HG03457 (cell line): ENCODE data around the gene PSMD12.
A peak's percentile ranks its signal among the peaks of the same experiment; 100 is the strongest.
"Not testable (repeated sequence)": the region's sequence is repeated elsewhere in the genome, so short reads cannot be mapped to it uniquely, and the experiment has no call there.

Experiments
- ATAC-seq: cut with Tn5 transposase; IDR thresholded peaks from one replicate; pipeline ENCODE4 v1.9.1; 2021; ENCODE audit warnings: moderate number of reproducible peaks; ENCODE audit not compliant: unreplicated experiment

The PSMD12 gene

GRCh38 chr17:67315865-67316264 lies 50.5 kb downstream of the PSMD12 start:
- ATAC-seq = no peak

GRCh38 chr17:67312265-67312664 lies 54.1 kb downstream of the PSMD12 start:
- no peak for ATAC-seq

GRCh38 chr17:67311575-67311974 lies 54.8 kb downstream of the PSMD12 start:
- no peak for ATAC-seq

- ATAC-seq = no peak
These were observed 56.0 kb downstream of the PSMD12 start for GRCh38 chr17:67310406-67310805.

GRCh38 chr17:67305446-67306235 lies 60.7 kb downstream of the PSMD12 start:
- not testable (repeated sequence) for ATAC-seq

GRCh38 chr17:67297454-67297960 lies 68.9 kb downstream of the PSMD12 start:
- ATAC-seq = no peak

GRCh38 chr17:67294451-67295199 lies 71.8 kb downstream of the PSMD12 start:
- ATAC-seq = no peak

GRCh38 chr17:67293251-67294203 lies 72.8 kb downstream of the PSMD12 start:
- peak; percentile 65 for ATAC-seq

GRCh38 chr17:67290711-67291291 lies 75.6 kb downstream of the PSMD12 start:
- ATAC-seq = no peak

GRCh38 chr17:67290244-67290643 lies 76.1 kb downstream of the PSMD12 start:
- no peak for ATAC-seq

- ATAC-seq = no peak
These were observed 77.0 kb downstream of the PSMD12 start for GRCh38 chr17:67289181-67289876.
